Stimulated activated CD4-positive, alpha-beta T cell treated with anti-CD3 and anti-CD28 coated beads, Interleukin-1b, Interleukin-23, amount 100 ng/mL, for 1 hour (primary cell): ENCODE results near the gene SYK.
"Not testable (repeated sequence)": the region's sequence is repeated elsewhere in the genome, so short reads cannot be mapped to it uniquely, and the experiment has no call there.

Experiments used
- DNase-seq, 2 donors: peaks; one replicate each; pipeline ENCODE4 v3.0.0-alpha.2; 2020; ENCODE audit warnings: low read depth in 2 of 2

SYK gene

GRCh38 chr9:90801241-90801972, at the start of gene SYK:
Gene SYK, plus strand, starts transcription at chr9:90801819. Its CDS starts 42,080 bp downstream, at chr9:90843899.
- DNase-seq, result no peak

GRCh38 chr9:90755514-90756371, 45.9 kb upstream of the SYK start:
- peak; percentile 5 to 41 for DNase-seq

- DNase-seq, result not testable (repeated sequence)
Observed at GRCh38 chr9:90760577-90760976, 41.0 kb upstream of the SYK start.

GRCh38 chr9:90766731-90767130, 34.9 kb upstream of the SYK start:
- DNase-seq, result no peak

GRCh38 chr9:90767523-90768100, 34.0 kb upstream of the SYK start:
- no peak for DNase-seq

GRCh38 chr9:90770182-90770738, 31.4 kb upstream of the SYK start:
- no peak for DNase-seq

- no peak for DNase-seq
Observed at GRCh38 chr9:90770927-90771326, 30.7 kb upstream of the SYK start.

GRCh38 chr9:90772386-90772785, 29.2 kb upstream of the SYK start:
- DNase-seq, result no peak

- DNase-seq, result no peak
Observed at GRCh38 chr9:90773617-90774016, 28.0 kb upstream of the SYK start.

- DNase-seq, result no peak
Observed at GRCh38 chr9:90774071-90774470, 27.5 kb upstream of the SYK start.

GRCh38 chr9:90774682-90775081, 26.9 kb upstream of the SYK start:
- no peak for DNase-seq

GRCh38 chr9:90775657-90776056, 26.0 kb upstream of the SYK start:
- no peak for DNase-seq

- DNase-seq, result no peak
Observed at GRCh38 chr9:90778746-90779145, 22.9 kb upstream of the SYK start.

- no peak for DNase-seq
Observed at GRCh38 chr9:90783552-90783951, 18.1 kb upstream of the SYK start.

GRCh38 chr9:90783964-90784363, 17.7 kb upstream of the SYK start:
- no peak for DNase-seq

- DNase-seq, result no peak
Observed at GRCh38 chr9:90787771-90788460, 13.7 kb upstream of the SYK start.

GRCh38 chr9:90788527-90788926, 13.1 kb upstream of the SYK start:
- not testable (repeated sequence) for DNase-seq

- no peak for DNase-seq
Observed at GRCh38 chr9:90789408-90789807, 12.2 kb upstream of the SYK start.

GRCh38 chr9:90789862-90790261, 11.8 kb upstream of the SYK start:
- DNase-seq, result no peak

- not testable (repeated sequence) for DNase-seq
Observed at GRCh38 chr9:90793024-90793423, 8.6 kb upstream of the SYK start.

- DNase-seq, result no peak
Observed at GRCh38 chr9:90793729-90794128, 7.9 kb upstream of the SYK start.

GRCh38 chr9:90795084-90795483, 6.5 kb upstream of the SYK start:
- DNase-seq, result no peak
